ENCODE data around the gene VEZT. TPM values are rescaled to one million over a fixed set of nuclear protein-coding genes. Genes with fewer than 3 reads are reported as not detected.

VEZT gene
- total RNA-seq, 2 experiments from 2014 or later: 33.3 to 41.7 TPM

DNA sequence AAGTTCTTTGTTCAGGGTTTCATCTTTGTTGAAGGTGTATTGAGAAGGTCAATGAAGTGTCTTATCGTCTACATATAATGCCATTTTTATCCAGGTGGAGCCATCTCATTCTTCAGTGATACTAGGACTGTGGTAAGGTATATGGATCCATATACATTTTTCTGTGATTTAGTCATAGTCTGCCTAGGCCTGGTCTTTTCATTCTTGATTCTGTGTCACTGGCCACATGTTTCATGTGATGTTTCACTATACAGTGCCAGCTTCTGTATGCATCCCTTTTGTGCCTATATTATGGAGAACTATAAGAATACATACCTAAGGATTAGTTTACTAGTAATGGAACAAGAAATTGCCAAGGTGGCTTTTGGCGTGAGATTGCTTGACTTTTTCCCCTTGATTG, 40.5 kb downstream of the VEZT start:
- ChIA-PET CTCF (interaction anchor here (0.6 to 1.1 kb wide), 3 partner anchors 12 to 240 kb away, joined by 3 to 5 read pairs (median 4); no protein-coding TSS in a partner anchor), POLR2A (interaction anchor here (0.7 kb wide), 1 partner anchor 18 kb away, joined by 5 read pairs; no protein-coding TSS in a partner anchor)
- no peaks in the 10 kb centered on the region for H3K4me1 Mint-ChIP-seq
- no peaks in the 10 kb centered on the region for H3K27me3 Mint-ChIP-seq
- no peak overlapping the region for H3K27ac Mint-ChIP-seq
- no peak overlapping the region for H3K4me3 Mint-ChIP-seq
- no peak for DNase-seq
- peaks cover 32% of the 10 kb centered on the region for H3K36me3 Mint-ChIP-seq (ENCODE audit: low read depth)
- H3K9me3 Mint-ChIP-seq: no peaks in the 10 kb centered on the region

DNA sequence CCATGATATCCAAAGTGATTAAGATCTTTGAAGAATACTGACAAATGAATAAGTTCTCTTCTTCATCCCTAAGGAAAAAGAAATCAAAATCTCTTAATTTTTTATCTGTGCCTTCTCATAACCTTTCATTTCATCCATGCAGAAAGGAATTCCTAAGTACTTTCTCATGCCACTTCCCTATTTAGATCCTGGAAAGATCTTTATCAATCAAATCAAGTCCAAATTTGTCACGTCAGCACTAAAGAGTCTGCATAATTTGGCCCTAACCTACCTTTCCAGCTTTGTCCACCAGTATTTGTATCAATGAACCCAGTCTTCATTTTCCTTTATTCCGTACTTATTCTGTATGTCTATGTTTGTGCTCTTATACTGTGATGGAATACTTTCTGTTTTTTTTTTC, 41.2 kb downstream of the VEZT start:
- H3K36me3 Mint-ChIP-seq (ENCODE audit: low read depth): peaks cover 30% of the 10 kb centered on the region
- no peak overlapping the region for H3K27ac Mint-ChIP-seq
- H3K4me1 Mint-ChIP-seq: no peaks in the 10 kb centered on the region
- ChIA-PET POLR2A (no interaction called here), CTCF (interaction anchor here (0.6 to 1.1 kb wide), 3 partner anchors 12 to 240 kb away, joined by 3 to 4 read pairs (median 3); no protein-coding TSS in a partner anchor)
- H3K9me3 Mint-ChIP-seq: no peaks in the 10 kb centered on the region
- H3K27me3 Mint-ChIP-seq: no peaks in the 10 kb centered on the region
- DNase-seq: no peak
- H3K4me3 Mint-ChIP-seq: no peak overlapping the region

DNA sequence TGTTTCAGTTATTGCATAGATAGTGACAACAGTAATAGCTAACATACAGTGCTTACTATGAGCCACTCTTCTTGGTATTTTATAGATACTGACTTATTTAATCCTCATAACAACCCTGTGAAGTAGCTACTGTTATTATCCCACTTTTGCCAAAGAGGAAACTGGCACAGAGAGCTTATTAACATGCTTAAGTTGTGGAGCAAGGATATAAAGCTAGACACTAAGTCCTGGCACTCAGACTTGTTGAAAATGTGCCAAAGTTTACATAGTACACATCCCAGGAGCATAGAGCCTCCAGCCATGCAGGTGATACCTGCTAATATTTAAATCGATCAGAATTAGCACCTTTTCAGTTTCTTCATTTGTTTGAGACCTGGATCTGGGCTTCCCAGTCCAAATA, 41.8 kb downstream of the VEZT start:
- Mint-ChIP-seq H3K4me1 (no peaks in the 10 kb centered on the region), H3K4me3 (no peak overlapping the region), H3K36me3 (ENCODE audit: low read depth) (peaks cover 30% of the 10 kb centered on the region), H3K27ac (no peak overlapping the region), H3K9me3 (no peaks in the 10 kb centered on the region), H3K27me3 (no peaks in the 10 kb centered on the region)
- DNase-seq: no peak
- ChIA-PET POLR2A (no interaction called here), CTCF (interaction anchor here (1.0 kb wide), 1 partner anchor 106 kb away, joined by 3 read pairs; no protein-coding TSS in a partner anchor)

DNA sequence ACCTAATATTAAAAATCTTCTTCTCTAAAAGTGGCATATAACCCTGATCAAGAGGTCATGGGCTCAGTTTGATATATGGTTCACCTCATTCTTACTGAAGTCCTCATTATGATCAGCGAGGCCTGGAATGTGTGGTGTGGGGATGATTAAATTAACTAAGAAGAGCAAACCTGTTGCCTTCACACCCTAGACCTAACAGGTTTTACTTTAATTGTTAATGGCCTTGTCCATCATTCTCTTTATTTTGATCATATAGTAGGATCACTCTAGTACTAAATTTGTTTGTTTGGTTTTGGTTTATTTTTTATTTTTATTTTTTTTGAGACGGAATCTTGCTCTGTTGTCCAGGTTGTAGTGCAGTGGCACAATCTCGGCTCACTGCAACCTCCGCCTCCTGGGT, 43.5 kb downstream of the VEZT start:
- POLR2A ChIA-PET: no interaction called here
- no peak for DNase-seq
- H3K27me3 Mint-ChIP-seq: no peaks in the 10 kb centered on the region
- no peak overlapping the region for H3K4me3 Mint-ChIP-seq
- H3K9me3 Mint-ChIP-seq: no peaks in the 10 kb centered on the region
- no peaks in the 10 kb centered on the region for H3K4me1 Mint-ChIP-seq
- peaks cover 18% of the 10 kb centered on the region for H3K36me3 Mint-ChIP-seq (ENCODE audit: low read depth)
- no peak overlapping the region for H3K27ac Mint-ChIP-seq
- CTCF ChIA-PET: no interaction called here

DNA sequence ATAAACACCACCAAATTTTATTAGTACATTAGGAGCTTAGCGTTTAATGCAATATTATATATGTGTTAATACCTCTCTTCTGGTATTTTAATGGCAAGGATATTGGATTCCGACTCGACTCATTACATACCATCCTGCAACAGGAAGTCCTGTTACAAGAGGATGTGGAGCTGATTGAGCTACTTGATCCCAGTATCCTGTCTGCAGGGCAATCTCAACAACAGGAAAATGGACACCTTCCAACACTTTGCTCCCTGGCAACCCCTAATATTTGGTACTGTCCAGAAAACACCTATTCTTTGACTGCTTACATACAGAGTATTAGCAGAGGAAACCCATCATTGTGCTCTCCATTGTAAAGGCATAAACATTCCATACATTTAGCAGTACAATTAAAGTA, 45.2 kb downstream of the VEZT start:
- H3K27me3 Mint-ChIP-seq: no peaks in the 10 kb centered on the region
- POLR2A ChIA-PET: no interaction called here
- CTCF ChIA-PET: interaction anchor here (0.6 kb wide), 1 partner anchor 123 kb away, joined by 3 read pairs; no protein-coding TSS in a partner anchor
- H3K9me3 Mint-ChIP-seq: no peaks in the 10 kb centered on the region
- no peaks in the 10 kb centered on the region for H3K4me1 Mint-ChIP-seq
- no peak for DNase-seq
- no peak overlapping the region for H3K4me3 Mint-ChIP-seq
- peaks cover 12% of the 10 kb centered on the region for H3K36me3 Mint-ChIP-seq (ENCODE audit: low read depth)
- H3K27ac Mint-ChIP-seq: no peak overlapping the region

DNA sequence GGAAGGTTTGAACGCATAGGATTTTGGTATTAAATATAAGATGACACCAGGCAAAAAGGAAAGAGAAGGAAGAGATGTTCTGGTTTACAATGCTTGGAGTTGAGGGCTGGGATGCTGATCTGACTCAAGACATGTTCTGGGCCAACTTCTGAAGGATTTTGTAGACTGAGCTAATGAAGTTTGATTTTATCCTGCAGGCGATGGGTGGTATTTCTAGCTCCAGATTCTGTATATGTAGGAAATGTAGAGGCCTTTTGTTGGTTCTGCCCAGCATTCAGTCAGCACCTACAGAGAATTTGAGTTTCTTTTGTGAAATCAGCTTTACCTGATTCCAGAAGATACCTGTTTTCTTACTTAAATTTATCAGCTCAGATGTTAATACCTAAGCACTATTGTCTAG, 48.2 kb downstream of the VEZT start:
- no peak for DNase-seq
- POLR2A ChIA-PET: no interaction called here
- Mint-ChIP-seq H3K9me3 (no peaks in the 10 kb centered on the region), H3K27me3 (no peaks in the 10 kb centered on the region), H3K36me3 (ENCODE audit: low read depth) (peaks cover 6% of the 10 kb centered on the region), H3K4me3 (no peak overlapping the region), H3K27ac (no peak overlapping the region), H3K4me1 (no peaks in the 10 kb centered on the region)
- CTCF ChIA-PET: interaction anchor here (1.1 kb wide), 1 partner anchor 251 kb away, joined by 5 read pairs; no protein-coding TSS in a partner anchor

DNA sequence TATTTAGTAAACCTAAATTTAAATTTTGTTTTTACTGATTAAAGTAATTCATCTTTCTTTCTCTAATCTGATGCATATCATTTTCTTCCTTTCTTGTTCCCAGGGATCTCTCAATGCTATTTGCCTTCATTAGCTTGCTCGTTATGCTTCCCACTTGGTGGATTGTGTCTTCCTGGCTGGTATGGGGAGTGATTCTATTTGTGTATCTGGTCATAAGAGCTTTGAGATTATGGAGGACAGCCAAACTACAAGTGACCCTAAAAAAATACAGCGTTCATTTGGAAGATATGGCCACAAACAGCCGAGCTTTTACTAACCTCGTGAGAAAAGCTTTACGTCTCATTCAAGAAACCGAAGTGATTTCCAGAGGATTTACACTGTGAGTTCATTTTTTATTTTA, 48.6 kb downstream of the VEZT start:
- CTCF ChIA-PET: interaction anchor here (0.7 to 1.1 kb wide), 2 partner anchors 46 to 252 kb away, joined by 3 to 5 read pairs; no protein-coding TSS in a partner anchor
- Mint-ChIP-seq H3K36me3 (ENCODE audit: low read depth) (peaks cover 5% of the 10 kb centered on the region), H3K9me3 (no peaks in the 10 kb centered on the region), H3K4me1 (no peaks in the 10 kb centered on the region), H3K4me3 (no peak overlapping the region), H3K27ac (no peak overlapping the region), H3K27me3 (no peaks in the 10 kb centered on the region)
- DNase-seq: no peak
- POLR2A ChIA-PET: no interaction called here

DNA sequence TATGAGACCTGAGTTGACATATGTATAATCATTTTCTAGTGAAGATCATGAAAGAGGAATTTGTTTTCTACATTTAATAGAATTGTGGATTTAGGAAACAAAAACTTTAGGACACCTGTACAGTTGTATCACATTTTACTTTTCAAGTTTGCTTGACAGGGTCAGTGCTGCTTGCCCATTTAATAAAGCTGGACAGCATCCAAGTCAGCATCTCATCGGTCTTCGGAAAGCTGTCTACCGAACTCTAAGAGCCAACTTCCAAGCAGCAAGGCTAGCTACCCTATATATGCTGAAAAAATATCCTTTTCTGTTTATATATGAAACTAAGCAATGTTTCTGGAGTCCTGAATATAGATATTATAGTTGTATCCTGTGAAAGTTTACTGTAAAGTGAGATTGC, 52.3 kb downstream of the VEZT start:
- ChIA-PET POLR2A (no interaction called here), CTCF (no interaction called here)
- no peaks in the 10 kb centered on the region for H3K4me1 Mint-ChIP-seq
- DNase-seq: no peak
- H3K36me3 Mint-ChIP-seq (ENCODE audit: low read depth): peaks cover 10% of the 10 kb centered on the region
- H3K4me3 Mint-ChIP-seq: no peak overlapping the region
- H3K9me3 Mint-ChIP-seq: no peaks in the 10 kb centered on the region
- no peaks in the 10 kb centered on the region for H3K27me3 Mint-ChIP-seq
- no peak overlapping the region for H3K27ac Mint-ChIP-seq

DNA sequence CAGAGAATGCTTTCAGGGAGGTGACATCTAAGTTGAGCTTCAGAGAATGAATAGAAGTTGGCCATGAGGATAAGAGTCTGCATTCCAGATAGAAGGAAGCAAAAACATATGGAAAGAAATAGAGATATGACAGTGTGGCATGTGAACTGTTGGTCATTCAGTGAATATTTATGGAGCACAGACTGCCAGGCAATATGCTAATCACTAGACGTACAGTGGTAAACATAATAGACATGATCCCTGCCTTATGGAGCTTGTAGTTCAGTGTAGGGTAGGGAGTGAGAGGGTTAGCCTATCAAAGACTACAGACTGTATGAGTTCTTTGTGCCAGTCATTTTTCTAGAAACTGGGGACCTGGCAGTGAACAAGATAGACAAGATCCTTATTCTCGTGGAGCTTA, 53.9 kb downstream of the VEZT start:
- H3K4me1 Mint-ChIP-seq: no peaks in the 10 kb centered on the region
- POLR2A ChIA-PET: no interaction called here
- DNase-seq: no peak
- H3K9me3 Mint-ChIP-seq: no peaks in the 10 kb centered on the region
- H3K27me3 Mint-ChIP-seq: no peaks in the 10 kb centered on the region
- no peak overlapping the region for H3K27ac Mint-ChIP-seq
- H3K36me3 Mint-ChIP-seq (ENCODE audit: low read depth): peaks cover 12% of the 10 kb centered on the region
- CTCF ChIA-PET: no interaction called here
- no peak overlapping the region for H3K4me3 Mint-ChIP-seq

DNA sequence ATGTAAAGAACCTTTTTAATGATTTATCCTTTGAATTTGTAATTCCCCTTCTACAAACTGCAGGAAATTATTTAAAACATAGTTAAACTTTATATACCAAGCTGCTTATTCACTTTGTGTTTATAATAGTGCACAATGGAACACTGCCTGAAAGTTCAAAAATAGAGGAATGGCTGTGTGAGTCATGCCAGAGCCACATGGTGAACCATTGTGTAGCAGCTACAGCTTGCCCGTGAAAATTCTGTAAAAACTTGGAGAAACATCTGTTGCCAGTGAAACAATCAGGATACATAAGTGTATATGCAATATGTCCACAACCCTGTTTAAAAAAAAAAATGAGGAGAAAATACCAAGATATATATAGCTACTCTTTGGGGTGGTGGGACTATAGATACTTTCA, 59.5 kb downstream of the VEZT start:
- no peaks in the 10 kb centered on the region for H3K27me3 Mint-ChIP-seq
- ChIA-PET POLR2A (no interaction called here), CTCF (interaction anchor here (0.5 kb wide), 1 partner anchor 9 kb away, joined by 3 read pairs; no protein-coding TSS in a partner anchor)
- no peaks in the 10 kb centered on the region for H3K9me3 Mint-ChIP-seq
- no peak overlapping the region for H3K4me3 Mint-ChIP-seq
- H3K36me3 Mint-ChIP-seq (ENCODE audit: low read depth): peaks cover 17% of the 10 kb centered on the region
- DNase-seq: no peak
- H3K4me1 Mint-ChIP-seq: peaks cover 7% of the 10 kb centered on the region
- H3K27ac Mint-ChIP-seq: no peak overlapping the region

DNA sequence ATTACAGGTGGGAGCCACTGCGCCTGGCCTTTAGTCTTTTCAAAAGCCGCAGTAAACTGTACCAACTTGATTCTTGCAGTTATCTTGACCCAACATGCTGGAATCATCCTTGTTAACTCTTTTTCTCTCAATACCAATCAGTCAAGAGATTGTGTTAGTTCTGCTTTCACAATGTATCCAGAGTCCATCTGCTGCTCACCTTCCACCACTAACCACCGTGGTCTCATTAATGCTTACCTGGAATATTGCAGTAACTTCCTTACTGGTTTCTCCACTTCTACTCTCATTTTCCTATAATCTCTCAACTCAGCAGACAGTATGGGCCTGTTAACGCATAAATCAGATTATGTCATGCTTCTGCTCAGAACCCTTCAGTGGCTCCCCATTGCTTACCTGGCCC, 62.2 kb downstream of the VEZT start:
- H3K4me3 Mint-ChIP-seq: no peak overlapping the region
- DNase-seq: no peak
- no peaks in the 10 kb centered on the region for H3K9me3 Mint-ChIP-seq
- no peaks in the 10 kb centered on the region for H3K27me3 Mint-ChIP-seq
- POLR2A ChIA-PET: no interaction called here
- H3K27ac Mint-ChIP-seq: peak overlapping the region; percentile 72
- peaks cover 7% of the 10 kb centered on the region for H3K4me1 Mint-ChIP-seq
- peaks cover 30% of the 10 kb centered on the region for H3K36me3 Mint-ChIP-seq (ENCODE audit: low read depth)
- CTCF ChIA-PET: no interaction called here

DNA sequence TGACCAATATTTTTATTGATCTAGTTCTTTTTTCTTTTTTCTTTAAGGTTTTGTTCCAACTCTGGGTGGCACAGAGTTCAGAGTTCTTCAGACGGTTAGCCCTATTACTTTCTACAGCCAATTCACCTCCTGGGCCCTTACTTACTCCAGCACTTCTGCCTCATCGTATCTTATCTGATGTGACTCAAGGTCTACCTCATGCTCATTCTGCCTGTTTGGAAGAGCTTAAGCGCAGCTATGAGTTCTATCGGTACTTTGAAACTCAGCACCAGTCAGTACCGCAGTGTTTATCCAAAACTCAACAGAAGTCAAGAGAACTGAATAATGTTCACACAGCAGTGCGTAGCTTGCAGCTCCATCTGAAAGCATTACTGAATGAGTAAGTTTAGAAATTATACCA, 64.7 kb downstream of the VEZT start:
- Mint-ChIP-seq H3K4me1 (peaks cover 7% of the 10 kb centered on the region), H3K9me3 (no peaks in the 10 kb centered on the region), H3K4me3 (no peak overlapping the region), H3K36me3 (ENCODE audit: low read depth) (peaks cover 36% of the 10 kb centered on the region), H3K27ac (no peak overlapping the region), H3K27me3 (no peaks in the 10 kb centered on the region)
- no peak for DNase-seq
- ChIA-PET CTCF (interaction anchor here (0.7 kb wide), 1 partner anchor 26 kb away, joined by 3 read pairs; no protein-coding TSS in a partner anchor), POLR2A (no interaction called here)

DNA sequence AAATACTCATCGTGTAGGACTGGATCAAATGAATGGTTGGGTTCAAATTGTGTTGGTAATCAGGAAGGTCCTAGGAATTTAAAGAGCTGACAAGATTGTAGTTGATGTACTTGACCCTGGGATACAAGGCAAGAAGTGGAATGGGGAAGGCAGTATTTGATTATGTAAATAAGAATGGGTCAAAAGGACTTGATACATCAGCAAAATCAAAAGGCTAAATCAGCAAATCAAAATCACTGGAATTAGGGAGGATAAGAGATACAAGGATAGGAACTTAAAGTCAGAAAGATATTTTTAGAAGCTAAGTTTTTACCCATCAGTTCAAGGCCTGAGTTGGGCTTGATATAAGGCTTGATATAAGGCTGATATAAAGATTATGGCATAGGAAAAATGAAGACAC, 65.8 kb downstream of the VEZT start:
- Mint-ChIP-seq H3K9me3 (no peaks in the 10 kb centered on the region), H3K36me3 (ENCODE audit: low read depth) (peaks cover 35% of the 10 kb centered on the region), H3K27ac (no peak overlapping the region), H3K4me1 (peaks cover 7% of the 10 kb centered on the region), H3K4me3 (no peak overlapping the region), H3K27me3 (no peaks in the 10 kb centered on the region)
- DNase-seq: no peak
- POLR2A ChIA-PET: no interaction called here
- CTCF ChIA-PET: interaction anchor here (0.5 to 0.7 kb wide), 3 partner anchors 324 to 512 kb away, joined by 3 to 5 read pairs (median 4); no protein-coding TSS in a partner anchor

DNA sequence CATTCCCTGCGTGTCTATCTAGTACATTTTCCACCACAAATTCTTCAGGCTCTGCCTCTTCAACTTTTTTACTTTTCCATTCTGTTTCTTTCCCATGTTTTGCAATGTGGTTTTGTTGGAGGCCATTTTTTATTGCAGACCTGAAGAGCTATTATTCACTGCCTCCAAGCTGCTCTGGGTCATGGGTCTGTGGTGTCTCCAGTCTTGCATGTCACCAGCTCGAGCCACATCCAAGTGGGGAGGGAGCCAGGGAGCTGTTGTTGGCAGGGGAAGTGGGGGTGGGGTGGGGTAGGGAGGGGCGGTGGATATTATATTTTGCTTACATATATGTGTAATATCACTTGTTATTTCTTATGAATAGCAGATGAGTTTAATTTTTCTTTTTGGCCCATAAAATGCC, 69.1 kb downstream of the VEZT start:
- DNase-seq: no peak
- H3K4me1 Mint-ChIP-seq: no peaks in the 10 kb centered on the region
- ChIA-PET CTCF (no interaction called here), POLR2A (no interaction called here)
- H3K27me3 Mint-ChIP-seq: no peaks in the 10 kb centered on the region
- no peak overlapping the region for H3K27ac Mint-ChIP-seq
- no peaks in the 10 kb centered on the region for H3K9me3 Mint-ChIP-seq
- H3K4me3 Mint-ChIP-seq: no peak overlapping the region
- H3K36me3 Mint-ChIP-seq (ENCODE audit: low read depth): peaks cover 35% of the 10 kb centered on the region
